DOHH2 (cell line): ENCODE data around the gene PNPO.

Experiments used
- H3F3A ChIP-seq: fragments of 200-600 bp; sonication (generic), shearing (Covaris generic); 2 replicates; pipeline ENCODE4 v1.6.0; 2016; ENCODE audit warnings: antibody characterized with exemption, mild to moderate bottlenecking; ENCODE audit not compliant: control insufficient read depth, insufficient read depth
- H3K27ac ChIP-seq: fragments of 200-600 bp; sonication (generic); 2 replicates; pipeline ENCODE4 v1.5.1; 2014; ENCODE audit warnings: low read depth, mild to moderate bottlenecking, low read length, moderate library complexity
- H3K27me3 ChIP-seq: fragments of 200-600 bp; sonication (generic); 2 replicates; pipeline ENCODE4 v1.6.1; 2014; ENCODE audit warnings: mild to moderate bottlenecking, low read length, mixed read lengths; ENCODE audit not compliant: control insufficient read depth
- H3K36me3 ChIP-seq: fragments of 200-600 bp; sonication (generic); 2 replicates; pipeline ENCODE4 v1.6.1; 2014; ENCODE audit warnings: mild to moderate bottlenecking, low read length, moderate library complexity, mixed read lengths; ENCODE audit not compliant: control insufficient read depth
- H3K4me1 ChIP-seq: fragments of 200-600 bp; sonication (generic); 2 replicates; pipeline ENCODE4 v1.6.1; 2014; ENCODE audit warnings: mild to moderate bottlenecking, low read length, mixed read lengths; ENCODE audit not compliant: control insufficient read depth
- H3K4me2 ChIP-seq: fragments of 200-600 bp; sonication (generic); 2 replicates; pipeline ENCODE4 v1.6.0; 2014; ENCODE audit warnings: mild to moderate bottlenecking, low read length, moderate library complexity
- H3K4me3 ChIP-seq: fragments of 200-600 bp; sonication (generic); 2 replicates; pipeline ENCODE4 v1.5.1; 2014; ENCODE audit warnings: mild to moderate bottlenecking, low read length, mixed read lengths
- H3K79me2 ChIP-seq: fragments of 200-600 bp; sonication (generic); 2 replicates; pipeline ENCODE4 v1.6.1; 2014; ENCODE audit warnings: mild to moderate bottlenecking, low read length, mixed read lengths; ENCODE audit not compliant: control insufficient read depth
- H3K9me2 ChIP-seq: fragments of 200-600 bp; sonication (generic); replicated peaks from 2 replicates; pipeline ENCODE4 v1.6.1; 2014; ENCODE audit warnings: mild to moderate bottlenecking, low read length, mixed read lengths; ENCODE audit not compliant: control insufficient read depth
- H3K9me3 ChIP-seq: fragments of 200-600 bp; sonication (generic); 2 replicates; pipeline ENCODE4 v1.6.1; 2014; ENCODE audit warnings: antibody characterized with exemption, low read length, mixed read lengths; ENCODE audit not compliant: control insufficient read depth, insufficient read depth
- H4K20me1 ChIP-seq: fragments of 200-600 bp; sonication (generic); 2 replicates; pipeline ENCODE4 v1.6.0; 2014; ENCODE audit warnings: low read depth, mild to moderate bottlenecking, antibody characterized with exemption, low read length, moderate library complexity; ENCODE audit not compliant: control insufficient read depth, insufficient read depth
- EZH2phosphoT487 ChIP-seq: fragments of 200-600 bp; sonication (generic); IDR thresholded peaks from 2 replicates; pipeline ENCODE4 v1.6.1; 2017; ENCODE audit warnings: borderline replicate concordance, mild to moderate bottlenecking, antibody characterized with exemption, low read length, moderate library complexity, mixed read lengths
- TF ChIP-seq, protein P1 (sequence below): fragments of 200-600 bp; sonication (generic); IDR thresholded peaks from one replicate; pipeline ENCODE4 v1.5.1; 2014; ENCODE audit warnings: antibody characterized with exemption, mild to moderate bottlenecking, low read depth, low read length; ENCODE audit not compliant: poor library complexity, severe bottlenecking

The PNPO gene

DNA sequence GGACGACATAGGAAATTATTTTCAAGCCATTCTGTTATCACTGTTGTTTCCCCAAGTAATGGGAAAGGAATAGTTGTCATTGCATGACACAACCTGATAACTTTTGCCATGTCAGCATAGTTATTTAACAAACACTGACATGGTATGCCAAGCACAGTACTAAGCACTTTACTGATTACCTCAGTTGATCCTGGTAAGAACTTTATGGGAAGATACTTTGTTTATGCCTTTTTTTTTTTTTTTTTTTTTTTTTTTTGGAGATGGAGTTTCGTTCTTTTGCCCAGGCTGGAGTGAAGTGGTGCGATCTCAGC, 15.7 kb upstream of the PNPO start:
- no peak for TF ChIP-seq EZH2phosphoT487
- TF ChIP-seq, protein P1, sequence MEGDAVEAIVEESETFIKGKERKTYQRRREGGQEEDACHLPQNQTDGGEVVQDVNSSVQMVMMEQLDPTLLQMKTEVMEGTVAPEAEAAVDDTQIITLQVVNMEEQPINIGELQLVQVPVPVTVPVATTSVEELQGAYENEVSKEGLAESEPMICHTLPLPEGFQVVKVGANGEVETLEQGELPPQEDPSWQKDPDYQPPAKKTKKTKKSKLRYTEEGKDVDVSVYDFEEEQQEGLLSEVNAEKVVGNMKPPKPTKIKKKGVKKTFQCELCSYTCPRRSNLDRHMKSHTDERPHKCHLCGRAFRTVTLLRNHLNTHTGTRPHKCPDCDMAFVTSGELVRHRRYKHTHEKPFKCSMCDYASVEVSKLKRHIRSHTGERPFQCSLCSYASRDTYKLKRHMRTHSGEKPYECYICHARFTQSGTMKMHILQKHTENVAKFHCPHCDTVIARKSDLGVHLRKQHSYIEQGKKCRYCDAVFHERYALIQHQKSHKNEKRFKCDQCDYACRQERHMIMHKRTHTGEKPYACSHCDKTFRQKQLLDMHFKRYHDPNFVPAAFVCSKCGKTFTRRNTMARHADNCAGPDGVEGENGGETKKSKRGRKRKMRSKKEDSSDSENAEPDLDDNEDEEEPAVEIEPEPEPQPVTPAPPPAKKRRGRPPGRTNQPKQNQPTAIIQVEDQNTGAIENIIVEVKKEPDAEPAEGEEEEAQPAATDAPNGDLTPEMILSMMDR, result no peak
- Histone ChIP-seq H3K4me1 (no peaks in the 10 kb centered on the region), H3F3A (no peaks in the 10 kb centered on the region), H3K36me3 (peaks cover 35% of the 10 kb centered on the region), H3K9me3 (no peaks in the 10 kb centered on the region), H3K4me3 (no peak overlapping the region), H3K9me2 (no peaks in the 10 kb centered on the region), H4K20me1 (no peaks in the 10 kb centered on the region), H3K27ac (no peak overlapping the region), H3K4me2 (no peak overlapping the region), H3K79me2 (no peaks in the 10 kb centered on the region), H3K27me3 (no peaks in the 10 kb centered on the region)

DNA sequence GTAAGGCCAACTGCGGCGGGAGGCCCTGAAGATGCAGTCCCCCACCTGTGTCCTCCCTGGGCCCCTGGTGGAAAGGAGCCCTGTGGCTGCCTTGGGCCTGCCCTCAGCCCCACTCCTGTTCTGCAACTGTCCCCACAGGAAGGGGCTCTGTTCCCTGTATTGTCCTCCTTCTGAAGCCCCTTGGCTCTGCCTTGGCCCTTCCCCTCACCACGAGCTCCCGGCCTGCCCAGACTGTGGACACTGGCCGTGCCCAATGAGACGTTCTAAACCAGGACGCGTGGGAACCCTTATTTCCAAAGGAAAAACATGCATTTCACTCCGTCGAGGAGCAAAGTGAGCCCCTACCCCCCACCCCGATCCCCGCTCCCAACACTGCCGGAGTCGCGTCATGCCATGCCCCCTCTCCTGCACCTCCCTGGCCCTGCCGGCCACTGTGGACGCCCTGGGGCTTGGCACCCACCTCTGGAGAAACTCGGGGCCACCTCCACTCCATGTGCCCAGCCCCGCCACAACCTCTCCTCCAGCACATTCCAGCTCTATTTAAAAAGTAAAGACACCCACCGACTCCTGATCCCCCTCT, 13.5 kb upstream of the PNPO start:
- H3K36me3 ChIP-seq, result peaks cover 30% of the 10 kb centered on the region
- TF ChIP-seq, protein P1, result no peak
- TF ChIP-seq EZH2phosphoT487, result no peak
- no peaks in the 10 kb centered on the region for H3K79me2 ChIP-seq
- H3K27ac ChIP-seq, result no peak overlapping the region
- no peaks in the 10 kb centered on the region for H3K9me2 ChIP-seq
- H3K4me2 ChIP-seq, result no peak overlapping the region
- no peak overlapping the region for H3K4me3 ChIP-seq
- no peaks in the 10 kb centered on the region for H4K20me1 ChIP-seq
- H3K4me1 ChIP-seq, result no peaks in the 10 kb centered on the region
- no peaks in the 10 kb centered on the region for H3K9me3 ChIP-seq
- no peaks in the 10 kb centered on the region for H3K27me3 ChIP-seq
- no peaks in the 10 kb centered on the region for H3F3A ChIP-seq

DNA sequence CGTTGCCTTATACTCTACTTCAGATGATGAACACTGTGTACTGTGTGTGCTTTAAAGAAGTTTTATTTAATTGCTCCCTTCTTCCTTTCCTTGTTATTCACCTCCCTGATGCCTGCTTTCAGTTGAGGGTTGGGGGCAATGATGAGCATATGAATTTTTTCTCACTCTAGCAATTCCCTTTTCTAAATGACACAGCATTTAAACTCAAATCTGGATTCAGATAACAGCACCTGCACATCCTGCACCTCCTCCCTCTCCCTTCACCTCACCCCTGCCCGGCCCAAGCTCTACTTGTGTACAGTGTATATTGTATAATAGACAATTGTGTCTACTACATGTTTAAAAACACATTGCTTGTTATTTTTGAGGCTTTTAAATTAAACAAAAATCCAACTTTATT, 13.0 kb upstream of the PNPO start:
- H3K27me3 ChIP-seq, result no peaks in the 10 kb centered on the region
- no peak overlapping the region for H3K4me2 ChIP-seq
- no peak overlapping the region for H3K4me3 ChIP-seq
- H3K27ac ChIP-seq, result no peak overlapping the region
- TF ChIP-seq, protein P1, result no peak
- no peak for TF ChIP-seq EZH2phosphoT487
- H3K9me3 ChIP-seq, result no peaks in the 10 kb centered on the region
- peaks cover 25% of the 10 kb centered on the region for H3K36me3 ChIP-seq
- H3K4me1 ChIP-seq, result no peaks in the 10 kb centered on the region
- H3F3A ChIP-seq, result no peaks in the 10 kb centered on the region
- no peaks in the 10 kb centered on the region for H3K9me2 ChIP-seq
- no peaks in the 10 kb centered on the region for H3K79me2 ChIP-seq
- no peaks in the 10 kb centered on the region for H4K20me1 ChIP-seq
